SW 1271 (cell line): ENCODE results near the gene DCC.
"Not testable (repeated sequence)": the region's sequence is repeated elsewhere in the genome, so short reads cannot be mapped to it uniquely, and the experiment has no call there.

ENCODE experiments used
- DNase-seq, 2 experiments: peaks; one replicate each; lab custom pipeline; 2025; lab: John Stamatoyannopoulos, UW

DCC gene

DNA sequence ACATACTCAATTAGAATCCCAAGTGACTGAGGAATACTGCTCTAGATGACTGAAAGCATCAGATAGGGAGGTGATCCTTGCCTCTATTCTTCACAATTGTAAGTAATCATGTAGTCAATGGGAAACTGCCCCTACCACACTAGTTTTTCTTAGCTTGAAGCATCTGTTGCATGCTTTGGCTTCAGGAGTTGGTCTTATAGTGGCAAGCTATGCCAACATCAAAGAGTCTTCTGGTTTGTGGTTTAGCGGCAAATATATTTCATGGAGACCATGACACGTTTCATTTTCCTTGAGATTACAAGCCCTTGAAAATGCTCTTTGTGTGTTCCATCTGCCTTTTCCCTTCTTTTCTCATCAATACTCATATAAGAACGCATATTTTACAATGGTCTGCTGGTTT, 12.9 kb downstream of the DCC start:
- DNase-seq, result no peak

DNA sequence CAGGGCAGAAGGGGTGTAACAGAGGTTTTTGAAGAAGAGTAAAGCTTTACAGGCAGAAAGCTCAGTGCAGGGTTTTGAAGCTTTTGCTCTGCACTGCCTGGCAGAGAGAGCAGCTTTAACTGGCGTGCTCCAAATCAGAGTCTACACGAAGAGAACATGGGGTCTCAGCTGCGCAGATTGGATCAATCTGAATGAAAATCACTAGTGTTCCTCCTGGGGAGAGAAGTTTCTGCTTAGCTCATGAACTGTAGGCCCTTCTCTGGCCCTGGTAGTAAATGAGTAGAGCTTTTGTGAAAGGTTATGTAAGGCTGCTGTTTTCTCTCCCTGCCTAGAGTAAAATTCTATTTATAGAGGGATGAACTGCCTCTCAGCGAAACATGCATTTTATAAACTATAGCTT, 13.6 kb downstream of the DCC start:
- DNase-seq, result no peak

DNA sequence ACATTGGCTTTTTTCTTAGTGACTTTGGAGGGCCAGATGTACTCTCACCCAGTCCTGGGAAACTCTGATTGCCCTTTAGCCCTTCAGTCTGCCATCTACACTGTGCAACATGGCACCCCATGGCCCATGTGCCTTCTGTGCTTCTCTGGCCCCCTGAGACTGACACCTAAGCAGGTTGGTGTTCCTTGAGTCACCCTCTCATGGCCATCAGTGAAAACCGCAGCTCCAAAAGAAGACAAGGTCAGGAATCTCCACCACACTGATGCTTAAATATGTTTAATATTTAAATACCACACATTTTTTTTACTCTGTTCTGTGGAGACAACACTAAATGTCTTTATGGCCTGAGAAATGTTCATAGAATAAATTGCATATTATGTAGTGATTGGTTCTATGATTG, 23.9 kb downstream of the DCC start:
- DNase-seq, result no peak

DNA sequence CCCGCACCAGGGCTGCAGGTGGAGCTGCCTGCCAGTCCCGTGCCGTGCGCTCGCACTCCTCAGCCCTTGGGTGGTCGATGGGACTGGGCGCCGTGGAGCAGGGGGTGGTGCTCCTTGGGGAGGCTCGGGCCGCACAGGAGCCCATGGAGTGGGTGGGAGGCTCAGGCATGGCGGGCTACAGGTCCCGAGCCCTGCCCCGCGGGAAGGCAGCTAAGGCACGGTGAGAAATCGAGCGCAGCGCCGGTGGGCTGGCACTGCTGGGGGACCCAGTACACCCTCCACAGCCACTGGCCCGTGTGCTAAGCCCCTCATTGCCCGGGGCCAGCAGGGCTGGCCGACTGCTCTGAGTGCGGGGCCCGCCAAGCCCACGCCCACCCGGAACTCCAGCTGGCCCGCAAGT, 26.9 kb downstream of the DCC start:
- not testable (repeated sequence) for DNase-seq

DNA sequence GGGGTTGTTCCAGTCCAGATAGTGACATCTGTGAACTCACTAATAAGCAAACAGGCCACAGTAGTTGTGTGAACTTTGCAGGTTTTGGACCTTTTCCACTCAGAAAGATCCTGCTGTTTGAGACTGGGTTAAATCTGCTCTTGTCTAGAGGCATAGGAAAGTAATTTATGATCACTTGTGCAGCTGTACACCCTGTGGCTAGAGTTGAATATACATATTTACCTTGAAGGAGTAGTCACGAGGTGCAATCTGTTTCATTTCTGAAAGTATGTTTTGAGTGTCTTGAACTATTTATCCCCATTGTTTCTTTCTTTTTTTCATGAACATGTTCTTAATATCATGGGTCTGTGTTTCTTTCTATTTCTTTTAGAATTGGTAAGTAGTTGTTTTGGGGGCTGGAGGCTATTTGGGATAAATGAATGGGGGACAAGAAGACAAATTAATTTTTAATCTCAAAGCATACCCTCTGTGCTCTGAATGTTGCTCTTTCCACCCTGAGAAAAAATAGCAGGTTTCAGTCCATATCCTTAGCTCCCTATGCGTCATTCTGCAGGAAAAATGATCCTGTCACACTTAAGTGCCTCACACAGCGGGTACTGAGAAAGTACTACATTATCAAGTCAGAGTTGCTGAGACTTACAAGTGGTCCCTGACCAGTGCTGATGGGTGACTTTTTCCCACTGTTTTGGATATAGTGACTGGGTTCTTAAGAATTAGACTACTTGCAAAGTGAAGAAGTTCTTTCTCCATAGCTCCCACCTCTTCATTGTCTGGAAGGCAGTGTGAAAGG, 28.2 kb downstream of the DCC start:
- no peak for DNase-seq

DNA sequence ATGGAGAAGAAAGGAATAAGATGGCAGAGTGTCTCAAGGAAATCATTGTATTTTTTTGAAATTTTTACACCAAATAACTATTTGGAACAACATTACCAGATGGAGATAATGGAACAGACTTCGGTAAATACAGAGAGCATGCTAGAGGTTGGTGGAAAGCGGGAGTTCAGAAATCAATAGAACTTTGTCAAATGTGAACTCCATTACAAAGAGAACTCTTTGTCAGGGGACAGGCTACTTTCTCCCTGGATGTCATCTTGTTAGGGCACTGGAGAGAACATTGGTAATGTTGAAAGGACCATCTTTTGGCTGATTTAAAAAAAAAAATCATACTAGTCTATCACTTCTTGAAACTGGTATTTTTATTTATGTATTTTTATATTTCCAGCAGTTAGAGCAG, 30.8 kb downstream of the DCC start:
- DNase-seq, result no peak

DNA sequence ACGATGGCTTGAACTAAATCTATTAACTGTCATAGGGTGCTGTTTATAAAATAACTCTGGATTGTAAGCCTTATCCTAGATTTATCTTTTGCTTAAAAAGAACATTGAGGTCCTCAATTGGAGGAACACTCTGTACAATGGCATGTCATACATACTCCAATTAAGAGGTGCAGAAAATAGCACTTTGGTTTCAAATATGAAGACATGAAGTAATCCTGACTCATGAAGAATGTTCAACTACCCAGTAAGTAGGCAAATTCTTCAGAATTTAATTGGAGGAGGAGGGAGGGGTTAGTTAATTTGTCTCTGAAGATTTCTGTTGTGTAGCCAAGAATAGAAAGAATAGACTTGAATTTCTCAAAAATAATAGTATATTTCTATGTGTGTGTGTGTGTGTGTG, 36.1 kb downstream of the DCC start:
- no peak for DNase-seq

DNA sequence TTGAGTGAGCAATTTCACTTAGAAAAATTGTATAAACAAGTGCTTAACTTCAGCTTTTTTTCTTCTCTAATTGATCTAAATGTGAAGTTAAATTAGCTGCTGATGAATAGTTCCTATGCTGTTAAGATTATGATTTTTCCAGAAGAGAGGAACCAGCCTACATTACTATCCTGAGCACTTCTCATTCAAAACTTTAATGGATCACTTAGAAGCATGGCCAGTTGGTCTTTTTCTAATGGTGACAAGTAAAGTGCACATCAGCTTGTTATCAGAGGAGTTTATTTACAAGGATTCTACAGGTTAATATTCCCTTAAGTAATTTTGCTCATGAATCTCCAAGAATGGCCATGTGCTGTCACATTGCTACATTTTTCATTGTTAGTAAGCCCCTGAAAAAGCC, 37.1 kb downstream of the DCC start:
- no peak for DNase-seq

DNA sequence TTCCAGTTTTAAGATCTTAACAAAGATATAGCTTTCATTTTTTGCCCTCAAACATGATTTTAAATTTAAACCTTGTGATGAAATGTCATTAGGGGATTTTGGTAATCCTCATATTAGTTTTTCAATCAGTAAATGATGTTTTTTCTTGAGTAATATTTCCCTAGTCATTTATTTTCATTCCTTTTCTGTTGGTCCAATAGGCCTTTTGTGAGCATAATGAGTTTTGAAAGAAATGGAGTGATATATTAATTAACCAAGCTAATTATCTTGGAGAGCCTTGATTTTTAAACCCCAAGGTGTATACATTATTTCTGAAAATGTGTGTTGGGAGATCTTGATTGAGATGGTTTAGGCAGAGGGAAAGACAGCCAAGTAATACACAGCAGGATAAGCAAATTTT, 46.3 kb downstream of the DCC start:
- no peak for DNase-seq

DNA sequence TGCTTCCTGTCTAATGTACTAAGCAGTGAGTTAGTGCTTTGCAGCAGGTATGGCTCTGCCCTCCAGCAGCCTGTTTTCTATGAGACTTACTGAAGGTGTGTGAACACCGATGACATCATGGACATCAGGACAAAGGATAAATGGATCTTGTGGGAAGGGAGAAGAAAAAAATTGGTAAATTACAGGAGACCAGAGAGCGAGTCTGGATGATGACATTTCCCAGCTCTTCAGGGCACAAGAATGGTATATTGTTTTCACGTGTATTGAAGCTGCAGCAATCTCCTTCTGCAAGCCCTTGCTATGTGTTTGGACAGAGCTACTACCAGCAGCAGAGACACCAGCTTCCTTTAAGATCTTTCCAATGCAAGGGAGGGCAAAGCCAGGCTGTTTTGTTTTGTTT, 47.2 kb downstream of the DCC start:
- DNase-seq, result no peak

DNA sequence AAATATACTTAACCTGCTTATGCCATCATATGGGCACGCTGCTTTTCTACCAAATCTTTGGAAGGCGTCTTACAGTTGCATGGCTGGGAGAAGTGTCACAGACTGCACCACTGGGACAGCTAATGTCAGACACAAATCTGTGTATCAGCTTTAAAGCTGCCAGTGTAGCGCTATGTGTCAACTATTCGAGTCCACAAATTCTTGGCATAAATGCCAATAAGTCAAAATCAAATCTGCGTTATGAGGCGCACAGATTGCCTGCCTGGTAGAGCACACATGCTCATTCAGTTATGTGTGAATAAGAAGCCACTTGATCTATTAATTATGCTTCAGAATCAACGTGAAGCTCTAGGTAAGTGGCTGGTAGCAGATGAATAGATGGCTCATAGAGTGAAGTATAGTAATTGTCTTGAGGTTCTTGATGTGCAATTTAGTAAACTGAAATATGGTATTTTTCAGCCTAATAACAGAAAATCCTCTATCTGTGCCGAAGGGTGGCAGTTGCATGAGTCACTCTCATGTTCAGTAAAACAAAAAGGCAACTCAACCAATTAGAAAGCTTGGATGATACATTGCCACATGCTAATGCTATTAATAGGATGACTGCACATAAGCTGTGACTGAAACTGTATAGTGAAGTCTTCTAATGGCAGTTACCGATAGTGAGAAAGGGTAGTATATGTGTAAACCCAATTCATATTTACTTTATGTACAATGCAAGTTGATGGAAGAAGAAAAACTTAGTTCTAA, 52.0 kb downstream of the DCC start:
- DNase-seq, result no peak

DNA sequence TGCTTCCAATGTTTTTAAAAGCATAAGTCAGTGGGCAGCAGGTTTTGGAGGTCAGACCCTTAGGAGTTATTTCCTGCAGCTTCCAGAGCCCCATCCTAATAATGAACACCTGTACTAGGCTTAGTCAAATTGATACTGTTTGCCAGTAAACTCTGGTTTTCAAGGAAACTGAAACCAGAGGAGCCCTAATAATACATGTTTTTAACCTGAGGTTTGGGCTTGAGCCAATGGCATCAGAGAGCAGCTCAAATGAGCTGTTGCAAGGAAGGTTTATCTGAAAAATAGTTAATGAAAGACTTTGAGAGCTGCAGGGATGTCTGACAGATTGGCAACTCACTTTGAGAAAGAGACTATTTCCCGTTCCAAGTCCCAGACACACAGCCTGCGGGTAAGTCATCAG, 54.6 kb downstream of the DCC start:
- no peak for DNase-seq

DNA sequence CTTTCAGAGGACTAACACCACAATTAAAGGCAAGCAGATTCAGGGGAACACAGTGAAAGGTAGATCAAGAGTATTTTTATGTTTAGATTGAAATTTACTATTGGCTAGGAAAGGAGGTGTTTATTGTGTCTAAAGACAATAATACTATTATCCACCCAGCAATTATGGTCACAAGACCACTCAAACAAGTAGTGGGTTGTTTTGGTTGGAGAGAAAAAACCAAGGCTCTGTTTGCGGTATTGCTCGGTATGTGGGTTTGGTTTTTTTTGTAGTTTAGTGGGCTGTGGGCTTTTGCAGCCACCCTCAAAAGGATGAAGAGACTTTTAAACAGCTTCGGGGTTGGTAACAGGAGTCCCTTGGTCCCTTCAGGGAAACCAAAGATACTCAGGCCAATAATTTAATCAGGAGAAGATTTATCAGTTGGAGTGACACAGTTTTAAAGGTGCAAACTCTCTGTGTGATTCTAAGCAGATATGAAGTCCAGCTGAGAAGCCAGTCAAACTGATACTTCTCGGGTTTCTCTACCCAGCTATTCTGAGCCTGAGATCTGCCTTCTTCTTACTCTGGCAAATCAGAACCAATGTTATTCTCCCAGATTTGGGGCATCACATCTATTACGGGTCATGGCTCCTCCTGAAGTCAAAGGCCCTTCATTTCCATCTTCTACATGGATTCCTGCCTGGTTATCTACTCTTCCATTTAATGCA, 55.3 kb downstream of the DCC start:
- no peak for DNase-seq

DNA sequence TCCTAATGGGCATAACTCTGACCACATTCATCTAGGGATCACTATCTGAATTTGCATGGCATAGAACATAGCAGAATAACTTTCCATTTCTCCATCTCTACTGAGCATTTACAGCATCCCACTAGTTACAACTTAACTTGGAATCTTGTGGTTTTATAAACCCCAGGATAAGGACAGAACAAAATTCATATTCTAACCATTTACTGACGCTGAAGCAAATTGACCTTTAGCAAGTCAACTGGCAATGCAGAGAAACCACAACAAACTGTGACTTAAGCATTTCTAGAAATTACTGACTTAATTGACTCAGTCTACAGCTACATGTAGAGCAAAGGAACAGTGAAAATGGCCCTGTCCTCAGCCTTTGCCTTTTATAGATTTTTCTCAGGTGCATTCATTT, 61.2 kb downstream of the DCC start:
- DNase-seq, result no peak

DNA sequence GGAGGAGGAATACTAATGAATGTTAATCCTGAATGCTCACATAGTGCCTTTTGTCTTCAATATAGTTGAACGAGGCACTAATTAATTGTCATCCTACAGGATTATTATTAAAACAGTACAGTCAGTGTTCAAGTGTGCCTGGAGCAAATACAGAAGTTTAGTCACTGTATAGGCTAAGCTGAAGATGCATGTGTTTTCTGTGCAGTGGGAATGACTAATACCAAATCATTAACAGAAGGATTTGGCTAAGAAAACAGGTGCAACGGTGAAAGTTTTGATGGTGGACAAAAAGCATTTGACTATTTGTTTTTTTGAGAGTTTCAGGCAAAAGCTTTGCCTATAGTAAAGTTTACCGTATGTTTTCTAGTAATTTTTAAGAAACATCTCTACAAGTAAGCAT, 62.8 kb downstream of the DCC start:
- DNase-seq, result no peak

DNA sequence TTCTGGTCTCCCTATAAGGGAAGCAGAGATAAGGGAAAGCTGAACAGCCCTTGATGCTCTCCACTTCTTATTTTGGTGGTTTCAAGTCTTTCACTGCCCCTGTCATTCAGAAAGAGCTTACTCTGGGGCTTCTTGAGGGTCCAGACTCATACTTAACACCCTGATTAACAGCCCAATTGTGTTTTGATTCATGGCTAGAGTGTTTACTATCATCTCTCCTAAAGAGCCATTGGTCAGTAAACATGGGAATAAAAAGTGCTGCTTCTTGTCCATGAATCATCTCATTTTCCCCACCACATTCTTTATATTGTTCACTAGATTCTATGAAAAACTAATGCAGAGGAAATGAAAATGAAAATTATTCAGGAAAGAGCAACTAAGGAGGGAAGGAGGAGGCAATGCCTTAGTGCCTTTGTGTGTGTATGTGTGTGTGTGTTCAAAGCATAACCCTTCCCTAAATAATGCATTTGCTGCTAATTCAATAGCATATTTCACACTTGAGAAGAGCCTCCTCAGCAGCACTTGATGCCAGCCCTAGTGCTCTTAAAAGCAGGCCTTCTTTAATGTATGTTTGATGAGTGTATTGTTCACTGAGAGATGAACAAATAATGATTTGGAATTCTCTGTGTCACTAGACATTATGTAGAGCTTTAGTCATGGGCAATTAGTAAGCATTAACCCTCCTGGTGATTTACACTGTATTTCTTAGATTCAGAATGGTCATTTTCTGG, 63.5 kb downstream of the DCC start:
- DNase-seq, result no peak

DNA sequence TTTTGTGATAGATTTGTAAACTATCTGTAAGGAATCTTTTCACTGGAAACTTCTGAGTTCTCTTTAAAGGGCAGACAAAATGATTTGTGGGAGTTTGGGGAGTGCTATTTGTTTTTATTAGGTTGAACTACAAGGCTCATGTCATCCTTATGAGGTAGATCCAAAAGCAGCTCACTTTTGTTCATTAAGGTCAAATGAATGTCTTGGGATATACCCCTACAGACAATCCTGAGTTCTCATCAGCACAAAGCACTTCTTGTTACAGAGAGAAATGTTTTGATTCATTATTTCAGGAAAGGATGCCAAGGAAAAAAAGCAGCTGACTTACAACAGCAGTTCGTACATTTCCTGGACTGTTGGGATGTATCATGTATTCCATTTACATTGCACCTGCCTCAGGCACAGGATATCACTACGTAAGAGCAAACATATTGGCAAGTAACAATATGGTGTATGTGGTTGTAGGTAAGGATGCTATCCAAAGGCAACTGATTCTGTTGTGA, 68.9 kb downstream of the DCC start:
- no peak for DNase-seq

DNA sequence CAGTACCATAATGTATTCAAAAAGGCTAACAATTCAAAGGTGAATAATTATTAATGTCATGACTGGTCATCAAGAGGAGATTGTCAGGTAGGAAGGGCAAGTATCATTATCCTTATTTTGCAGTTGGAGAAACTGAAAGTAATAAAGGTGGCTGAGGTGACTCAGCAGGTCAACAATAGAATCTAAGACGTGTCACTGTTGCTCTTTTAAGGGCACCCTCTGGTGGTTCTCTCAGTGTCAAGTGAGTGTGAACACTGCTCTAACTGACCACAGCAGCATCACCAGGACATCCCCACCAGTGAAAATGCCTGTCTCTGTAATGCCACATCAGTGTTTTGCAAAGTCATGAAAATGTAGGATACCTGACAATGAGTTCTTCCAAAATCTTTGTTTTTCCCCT, 69.7 kb downstream of the DCC start:
- DNase-seq, result no peak

DNA sequence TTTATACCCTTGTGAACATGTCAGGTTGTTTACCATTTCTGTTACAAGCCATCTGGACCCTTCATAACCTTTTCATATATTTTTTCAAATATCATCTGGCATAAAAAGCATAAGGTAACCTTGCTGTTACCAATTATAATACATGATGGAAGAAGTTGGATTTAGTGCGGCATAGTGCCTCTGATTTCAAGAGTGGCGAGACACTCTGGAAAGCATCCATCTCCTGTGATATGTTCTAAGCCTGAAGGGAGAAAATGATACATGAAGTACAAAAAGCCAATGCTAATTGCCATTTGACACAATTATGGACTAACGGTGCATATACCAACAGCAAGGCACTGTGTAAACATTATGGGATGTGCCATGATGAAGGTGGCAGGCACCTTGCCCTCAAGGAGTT, 75.1 kb downstream of the DCC start:
- no peak for DNase-seq

DNA sequence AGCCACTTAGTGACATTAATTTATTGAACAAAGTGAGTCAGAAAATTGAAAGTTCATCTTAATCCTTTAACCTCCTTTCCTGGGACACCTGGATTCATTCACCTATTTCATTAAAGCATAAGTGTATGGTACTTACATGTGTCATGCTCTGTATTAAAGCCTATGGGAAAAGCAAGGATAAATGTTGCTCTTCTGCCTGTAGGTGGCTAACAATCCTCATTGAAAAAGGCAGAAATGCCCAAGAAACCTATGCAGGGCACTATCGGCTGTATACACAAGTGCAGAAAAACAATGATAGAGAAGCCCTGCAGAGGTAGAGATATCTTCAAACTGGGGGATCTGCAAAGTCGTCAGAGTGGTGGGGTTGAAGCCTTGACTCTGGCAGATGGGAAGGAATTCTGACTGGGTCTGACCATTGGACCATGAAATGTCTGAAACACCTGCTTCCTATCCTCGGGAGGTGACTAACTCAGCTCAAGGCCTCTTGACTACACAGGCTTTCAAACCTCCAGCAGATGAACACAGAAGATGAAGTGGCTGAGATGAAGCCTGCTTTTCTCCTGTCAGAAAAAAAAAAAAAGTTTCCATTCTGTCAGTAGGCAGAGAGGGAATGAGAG, 83.1 kb downstream of the DCC start:
- no peak for DNase-seq

DNA sequence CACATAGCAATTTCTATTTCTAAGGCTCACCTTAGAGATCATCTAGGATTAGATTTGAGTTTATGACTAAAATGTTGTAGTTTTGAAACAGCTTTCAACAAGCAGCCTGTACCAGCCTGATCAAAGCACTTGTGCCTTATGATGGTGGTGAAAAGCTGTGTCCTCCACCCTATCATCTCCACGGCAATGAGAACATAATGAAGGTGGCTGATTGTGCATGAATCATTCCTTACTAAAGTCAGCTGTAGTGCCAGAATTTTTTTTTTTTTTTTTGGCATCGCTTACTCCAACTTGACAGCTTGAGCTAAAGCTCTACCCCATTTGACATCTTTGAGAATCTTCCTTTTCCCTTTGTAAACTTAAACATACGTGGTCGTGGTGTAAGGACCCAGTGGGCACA, 86.0 kb downstream of the DCC start:
- no peak for DNase-seq

DNA sequence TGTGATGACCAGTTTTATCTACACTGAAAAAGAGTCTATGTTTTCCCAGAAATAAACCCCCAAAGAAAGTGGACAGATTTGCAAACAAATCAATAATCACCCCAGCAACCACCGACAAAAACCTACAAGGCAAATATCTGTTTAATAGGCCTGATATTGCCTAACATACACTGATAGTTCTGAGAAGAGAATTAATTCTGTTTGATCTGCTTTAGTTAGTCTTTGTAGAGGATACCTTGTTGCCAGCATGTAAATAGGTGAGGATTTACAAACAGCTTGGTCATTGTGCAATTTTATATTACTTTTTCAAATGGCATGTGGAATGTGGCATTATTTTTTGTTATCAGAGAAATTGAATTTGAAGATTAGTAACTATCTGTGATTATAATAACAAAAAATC, 86.5 kb downstream of the DCC start:
- DNase-seq, result no peak
